Vagina (tissue), 2 donors: ENCODE data around the gene RTP5.

ENCODE experiments used
- POLR2A ChIP-seq, 2 donors: fragments of 450-650 bp; IDR thresholded peaks; one replicate each; pipeline ENCODE4 v1.6.1; 2017; ENCODE audit warnings: antibody characterized with exemption in 2 of 2, mild to moderate bottlenecking in 2 of 2, moderate library complexity in 2 of 2
- TF ChIP-seq, protein P1 (sequence below), 3 experiments: fragments of 450-650 bp in 2 of 3; fragments of 200-600 bp in 1 of 3; sonication (generic) in 1 of 3; IDR thresholded peaks; one replicate each; pipeline ENCODE4 v1.5.1; 2017 to 2019; ENCODE audit warnings: antibody characterized with exemption in 3 of 3, mild to moderate bottlenecking in 2 of 3, moderate library complexity in 2 of 3

DNA sequence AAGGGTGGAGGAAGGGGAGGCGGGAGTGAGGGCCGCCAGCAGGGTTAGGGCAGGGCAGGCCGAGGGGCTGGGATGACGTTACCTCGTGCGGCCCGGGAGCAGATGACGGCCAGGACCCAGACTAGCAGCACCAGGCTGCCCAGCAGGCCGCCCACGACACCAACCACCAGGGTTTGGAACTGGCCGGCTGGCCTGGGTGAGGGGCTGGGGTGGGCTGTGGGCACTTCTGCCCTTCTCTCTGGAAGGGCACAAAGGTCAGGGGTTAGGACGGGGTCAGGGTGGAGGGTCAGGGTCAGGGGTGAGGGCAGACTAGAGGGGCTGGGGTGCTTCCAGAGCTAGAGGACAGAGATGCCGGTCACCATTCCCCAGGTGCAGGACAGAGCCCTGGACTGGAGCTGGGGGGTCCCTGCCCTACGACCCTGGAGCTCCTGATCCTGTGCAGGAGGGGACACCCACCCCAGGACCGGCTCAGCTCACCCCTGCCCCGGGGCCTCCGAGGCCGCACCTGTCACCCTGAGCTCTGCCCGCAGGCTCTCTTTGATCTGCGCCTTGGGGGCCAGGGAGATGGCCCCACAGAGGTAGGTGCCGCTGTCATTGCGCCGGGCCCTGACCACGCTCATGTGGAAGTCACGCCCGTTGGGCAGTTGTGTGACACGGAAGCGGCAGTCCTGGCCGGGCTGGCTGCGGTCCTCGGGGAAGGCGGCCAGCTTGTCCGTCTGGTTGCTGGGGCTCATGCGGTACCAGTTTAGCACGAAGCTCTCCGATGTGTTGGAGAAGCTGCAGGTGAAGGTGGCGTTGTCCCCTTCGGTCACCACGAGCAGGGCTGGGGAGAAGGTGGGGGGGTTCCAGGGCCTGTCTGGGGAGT is 17.2 kb upstream of the RTP5 start:
- TF ChIP-seq, protein P1, sequence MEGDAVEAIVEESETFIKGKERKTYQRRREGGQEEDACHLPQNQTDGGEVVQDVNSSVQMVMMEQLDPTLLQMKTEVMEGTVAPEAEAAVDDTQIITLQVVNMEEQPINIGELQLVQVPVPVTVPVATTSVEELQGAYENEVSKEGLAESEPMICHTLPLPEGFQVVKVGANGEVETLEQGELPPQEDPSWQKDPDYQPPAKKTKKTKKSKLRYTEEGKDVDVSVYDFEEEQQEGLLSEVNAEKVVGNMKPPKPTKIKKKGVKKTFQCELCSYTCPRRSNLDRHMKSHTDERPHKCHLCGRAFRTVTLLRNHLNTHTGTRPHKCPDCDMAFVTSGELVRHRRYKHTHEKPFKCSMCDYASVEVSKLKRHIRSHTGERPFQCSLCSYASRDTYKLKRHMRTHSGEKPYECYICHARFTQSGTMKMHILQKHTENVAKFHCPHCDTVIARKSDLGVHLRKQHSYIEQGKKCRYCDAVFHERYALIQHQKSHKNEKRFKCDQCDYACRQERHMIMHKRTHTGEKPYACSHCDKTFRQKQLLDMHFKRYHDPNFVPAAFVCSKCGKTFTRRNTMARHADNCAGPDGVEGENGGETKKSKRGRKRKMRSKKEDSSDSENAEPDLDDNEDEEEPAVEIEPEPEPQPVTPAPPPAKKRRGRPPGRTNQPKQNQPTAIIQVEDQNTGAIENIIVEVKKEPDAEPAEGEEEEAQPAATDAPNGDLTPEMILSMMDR (IDR thresholded peaks at IDR 0.05), result no peak
- TF ChIP-seq POLR2A (IDR thresholded peaks at IDR 0.05), result no peak
